GM12878 (cell line): ENCODE measurements around the gene OR7A5.

Source experiments
- CTCF ChIP-seq, 3 experiments: IDR thresholded peaks in 2 of 3; conservative IDR thresholded peaks in 1 of 3; 2 replicates each; pipeline ENCODE4 v1.5.1; 2011; ENCODE audit warnings: low read depth in 3 of 3, low read length in 3 of 3, mild to moderate bottlenecking in 3 of 3, control low read depth in 2 of 3, moderate library complexity in 2 of 3, inconsistent platforms in 1 of 3, mixed read lengths in 1 of 3; ENCODE audit not compliant: control insufficient read depth in 2 of 3, insufficient read depth in 1 of 3; ENCODE audit errors: extremely low read depth in 1 of 3
- EZH2 ChIP-seq: IDR thresholded peaks from 2 replicates; pipeline ENCODE4 v1.6.1; 2012; ENCODE audit warnings: low read depth, mild to moderate bottlenecking, control low read depth, inconsistent platforms, low read length, borderline replicate concordance; ENCODE audit not compliant: control insufficient read depth
- IRF5 ChIP-seq: fragments of 450-650 bp; IDR thresholded peaks from 2 replicates; pipeline ENCODE4 v1.6.1; 2017; ENCODE audit warnings: borderline replicate concordance
- SUPT20H ChIP-seq: IDR thresholded peaks from 2 replicates; pipeline ENCODE4 v1.6.1; 2011; ENCODE audit warnings: low read depth, mild to moderate bottlenecking, low read length, moderate library complexity, borderline replicate concordance; ENCODE audit not compliant: control insufficient read depth
- TARDBP ChIP-seq: IDR thresholded peaks from 2 replicates; pipeline ENCODE4 v1.6.1; 2016; ENCODE audit warnings: borderline replicate concordance
- YY1 ChIP-seq: IDR thresholded peaks from 2 replicates; pipeline ENCODE4 v1.6.1; 2011; ENCODE audit warnings: low read depth, mild to moderate bottlenecking, low read length
- ZNF274 ChIP-seq: IDR thresholded peaks from one replicate; pipeline ENCODE4 v1.8.0; 2011; ENCODE audit not compliant: insufficient read length, insufficient read depth
- ZSCAN29 ChIP-seq: fragments of 450-650 bp; IDR thresholded peaks from 2 replicates; pipeline ENCODE4 v1.6.1; 2017; ENCODE audit warnings: mild to moderate bottlenecking, moderate library complexity
- TF ChIP-seq, protein P1 (sequence below): IDR thresholded peaks from 2 replicates; pipeline ENCODE4 v1.6.1; 2012; ENCODE audit warnings: mild to moderate bottlenecking, low read depth, low read length

GRCh38 chr19:14843169-14843568, 8.2 kb upstream of the OR7A5 start:
- no peak for TF ChIP-seq EZH2
- no peak for TF ChIP-seq TARDBP
- TF ChIP-seq ZNF274, result no peak
- TF ChIP-seq ZSCAN29, result no peak
- TF ChIP-seq, protein P1, sequence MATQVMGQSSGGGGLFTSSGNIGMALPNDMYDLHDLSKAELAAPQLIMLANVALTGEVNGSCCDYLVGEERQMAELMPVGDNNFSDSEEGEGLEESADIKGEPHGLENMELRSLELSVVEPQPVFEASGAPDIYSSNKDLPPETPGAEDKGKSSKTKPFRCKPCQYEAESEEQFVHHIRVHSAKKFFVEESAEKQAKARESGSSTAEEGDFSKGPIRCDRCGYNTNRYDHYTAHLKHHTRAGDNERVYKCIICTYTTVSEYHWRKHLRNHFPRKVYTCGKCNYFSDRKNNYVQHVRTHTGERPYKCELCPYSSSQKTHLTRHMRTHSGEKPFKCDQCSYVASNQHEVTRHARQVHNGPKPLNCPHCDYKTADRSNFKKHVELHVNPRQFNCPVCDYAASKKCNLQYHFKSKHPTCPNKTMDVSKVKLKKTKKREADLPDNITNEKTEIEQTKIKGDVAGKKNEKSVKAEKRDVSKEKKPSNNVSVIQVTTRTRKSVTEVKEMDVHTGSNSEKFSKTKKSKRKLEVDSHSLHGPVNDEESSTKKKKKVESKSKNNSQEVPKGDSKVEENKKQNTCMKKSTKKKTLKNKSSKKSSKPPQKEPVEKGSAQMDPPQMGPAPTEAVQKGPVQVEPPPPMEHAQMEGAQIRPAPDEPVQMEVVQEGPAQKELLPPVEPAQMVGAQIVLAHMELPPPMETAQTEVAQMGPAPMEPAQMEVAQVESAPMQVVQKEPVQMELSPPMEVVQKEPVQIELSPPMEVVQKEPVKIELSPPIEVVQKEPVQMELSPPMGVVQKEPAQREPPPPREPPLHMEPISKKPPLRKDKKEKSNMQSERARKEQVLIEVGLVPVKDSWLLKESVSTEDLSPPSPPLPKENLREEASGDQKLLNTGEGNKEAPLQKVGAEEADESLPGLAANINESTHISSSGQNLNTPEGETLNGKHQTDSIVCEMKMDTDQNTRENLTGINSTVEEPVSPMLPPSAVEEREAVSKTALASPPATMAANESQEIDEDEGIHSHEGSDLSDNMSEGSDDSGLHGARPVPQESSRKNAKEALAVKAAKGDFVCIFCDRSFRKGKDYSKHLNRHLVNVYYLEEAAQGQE, result no peak
- no peak for TF ChIP-seq SUPT20H
- no peak for TF ChIP-seq YY1
- TF ChIP-seq CTCF (IDR thresholded peaks at IDR 0.05 in 2 of 3, conservative IDR thresholded peaks at IDR 0.05 in 1 of 3; ENCODE audit: control insufficient read depth in 2 of 3, extremely low read depth in 1 of 3, insufficient read depth in 1 of 3, low read depth in 3 of 3, low read length in 3 of 3), result no peak
- no peak for TF ChIP-seq IRF5
